NCI-H2171 (cell line): ENCODE data around the gene OR10H4.
"Not testable (repeated sequence)": the region's sequence is repeated elsewhere in the genome, so short reads cannot be mapped to it uniquely, and the experiment has no call there.

Source experiments
- DNase-seq: peaks from one replicate; lab custom pipeline; 2025; lab: John Stamatoyannopoulos, UW

Gene OR10H4

GRCh38 chr19:15948223-15949058 lies at the start of gene OR10H4:
Gene OR10H4, plus strand, starts transcription at chr19:15949008. Its CDS starts 0 bp downstream, at chr19:15949008.
- no peak for DNase-seq

DNA sequence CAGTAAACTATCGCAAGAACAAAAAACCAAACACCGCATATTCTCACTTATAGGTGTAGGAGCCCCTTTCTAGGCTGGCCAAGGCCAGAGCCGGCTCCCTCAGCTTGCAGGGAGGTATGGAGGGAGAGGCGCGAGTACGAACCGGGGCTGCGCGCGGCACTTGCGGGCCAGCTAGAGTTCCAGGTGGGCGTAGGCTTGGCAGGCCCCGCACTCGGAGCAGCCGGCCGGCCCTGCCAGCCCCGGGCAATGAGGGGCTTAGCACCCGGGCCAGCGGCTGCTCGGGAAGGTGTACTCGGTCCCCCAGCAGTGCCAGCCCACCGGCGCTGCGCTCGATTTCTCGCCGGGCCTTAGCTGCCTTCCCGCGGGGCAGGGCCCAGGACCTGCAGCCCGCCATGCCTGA lies 49.2 kb upstream of the OR10H4 start:
- DNase-seq: not testable (repeated sequence)

DNA sequence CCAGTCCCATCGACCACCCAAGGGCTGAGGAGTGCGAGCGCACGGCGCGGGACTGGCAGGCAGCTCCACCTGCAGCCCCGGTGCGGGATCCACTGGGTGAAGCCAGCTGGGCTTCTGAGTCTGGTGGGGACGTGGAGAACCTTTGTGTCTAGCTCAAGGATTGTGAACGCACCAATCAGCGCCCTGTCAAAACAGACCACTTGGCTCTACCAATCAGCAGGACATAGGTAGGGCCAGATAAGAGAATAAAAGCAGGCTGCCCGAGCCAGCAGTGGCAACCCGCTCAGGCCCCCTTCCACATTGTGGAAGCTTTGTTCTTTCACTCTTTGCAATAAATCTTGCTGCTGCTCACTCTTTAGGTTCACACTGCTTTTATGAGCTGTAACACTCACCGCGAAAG lies 48.8 kb upstream of the OR10H4 start:
- DNase-seq: not testable (repeated sequence)

DNA sequence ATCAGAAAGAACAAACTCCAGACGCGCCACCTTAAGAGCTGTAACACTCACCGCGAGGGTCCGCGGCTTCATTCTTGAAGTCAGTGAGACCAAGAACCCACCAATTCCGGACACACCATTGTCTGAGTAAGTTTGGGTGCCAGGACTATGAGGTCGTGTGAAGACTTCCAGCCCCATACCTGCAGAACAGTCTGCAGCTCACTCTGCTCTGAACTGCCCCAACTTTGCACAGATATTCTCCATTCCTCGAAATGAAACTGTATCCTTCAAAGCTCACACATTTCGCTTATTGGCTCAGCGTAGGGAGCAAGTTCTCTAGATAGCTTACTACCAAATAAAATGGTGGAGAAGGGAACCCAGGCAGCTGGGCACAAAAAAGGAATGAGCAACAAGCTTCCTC lies 48.3 kb upstream of the OR10H4 start:
- DNase-seq: no peak

DNA sequence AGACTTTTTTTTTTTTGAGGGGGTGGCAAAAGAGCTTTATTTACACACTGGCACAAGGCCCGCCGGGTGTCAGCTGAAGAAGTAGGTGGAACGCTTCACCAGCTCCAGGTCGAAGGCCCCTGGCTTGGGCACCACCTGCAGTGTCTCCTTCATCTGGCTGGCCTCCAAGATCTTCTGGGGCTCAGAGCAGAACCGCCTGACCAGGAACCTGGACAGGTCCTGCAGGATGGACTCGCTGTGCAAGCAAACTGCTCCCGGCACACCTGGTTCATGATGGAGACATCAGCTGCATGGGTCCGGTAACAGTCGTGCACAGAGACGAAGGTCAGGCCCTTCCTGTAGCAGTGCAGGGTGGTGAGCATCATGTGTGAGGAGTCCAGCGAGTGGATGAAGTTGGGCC lies 46.6 kb upstream of the OR10H4 start:
- no peak for DNase-seq

DNA sequence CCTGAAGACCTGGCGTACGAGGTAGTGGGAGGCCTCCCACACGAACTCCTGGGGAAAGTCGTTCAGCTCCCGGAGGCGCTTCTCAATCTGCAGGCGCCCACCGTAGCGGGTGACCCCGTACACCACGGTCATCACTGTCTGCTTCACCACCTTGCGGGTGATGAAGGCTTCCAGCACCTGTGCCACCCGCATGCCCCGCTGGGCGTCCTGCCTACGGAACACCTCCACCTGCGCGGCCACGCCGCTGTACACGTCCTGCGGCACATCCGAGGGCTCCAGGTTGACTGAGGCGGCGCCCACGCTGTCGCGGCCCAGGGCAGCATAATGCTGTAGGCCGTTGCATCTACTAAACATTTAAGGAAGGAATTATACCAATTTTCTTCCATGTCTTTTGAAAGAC lies 45.9 kb upstream of the OR10H4 start:
- not testable (repeated sequence) for DNase-seq

- DNase-seq: no peak
Measured at GRCh38 chr19:15905026-15905425, 43.8 kb upstream of the OR10H4 start.

- DNase-seq: no peak
Measured at GRCh38 chr19:15911599-15912235, 37.1 kb upstream of the OR10H4 start.

GRCh38 chr19:15913384-15913783 lies 35.4 kb upstream of the OR10H4 start:
- DNase-seq: no peak

- no peak for DNase-seq
Measured at GRCh38 chr19:15913830-15914229, 35.0 kb upstream of the OR10H4 start.

- DNase-seq: no peak
Measured at GRCh38 chr19:15915109-15915508, 33.7 kb upstream of the OR10H4 start.

GRCh38 chr19:15919243-15919642 lies 29.6 kb upstream of the OR10H4 start:
- no peak for DNase-seq

- no peak for DNase-seq
Measured at GRCh38 chr19:15922021-15922420, 26.8 kb upstream of the OR10H4 start.

DNA sequence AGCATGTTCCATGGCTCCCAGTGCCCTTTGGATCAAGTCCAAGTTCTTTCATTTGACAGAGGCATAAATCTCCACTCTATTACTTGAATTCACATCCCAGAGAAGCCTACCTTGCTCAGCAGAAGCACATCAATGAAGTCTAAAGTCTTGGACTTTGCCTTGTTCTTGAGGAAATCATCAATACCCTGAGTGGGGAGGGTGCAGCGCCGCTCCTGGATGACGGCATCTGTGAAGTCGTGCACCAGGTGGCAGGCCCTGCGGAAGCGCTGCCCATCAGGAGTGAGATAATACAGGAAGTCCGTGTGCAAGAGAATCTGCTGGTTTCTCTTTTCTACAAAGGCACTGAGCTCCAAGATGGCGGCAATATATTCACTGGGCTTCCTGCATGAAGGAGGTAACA lies 25.1 kb upstream of the OR10H4 start:
- DNase-seq: no peak

- no peak for DNase-seq
Measured at GRCh38 chr19:15926484-15926883, 22.3 kb upstream of the OR10H4 start.

- no peak for DNase-seq
Measured at GRCh38 chr19:15928321-15928720, 20.5 kb upstream of the OR10H4 start.

DNA sequence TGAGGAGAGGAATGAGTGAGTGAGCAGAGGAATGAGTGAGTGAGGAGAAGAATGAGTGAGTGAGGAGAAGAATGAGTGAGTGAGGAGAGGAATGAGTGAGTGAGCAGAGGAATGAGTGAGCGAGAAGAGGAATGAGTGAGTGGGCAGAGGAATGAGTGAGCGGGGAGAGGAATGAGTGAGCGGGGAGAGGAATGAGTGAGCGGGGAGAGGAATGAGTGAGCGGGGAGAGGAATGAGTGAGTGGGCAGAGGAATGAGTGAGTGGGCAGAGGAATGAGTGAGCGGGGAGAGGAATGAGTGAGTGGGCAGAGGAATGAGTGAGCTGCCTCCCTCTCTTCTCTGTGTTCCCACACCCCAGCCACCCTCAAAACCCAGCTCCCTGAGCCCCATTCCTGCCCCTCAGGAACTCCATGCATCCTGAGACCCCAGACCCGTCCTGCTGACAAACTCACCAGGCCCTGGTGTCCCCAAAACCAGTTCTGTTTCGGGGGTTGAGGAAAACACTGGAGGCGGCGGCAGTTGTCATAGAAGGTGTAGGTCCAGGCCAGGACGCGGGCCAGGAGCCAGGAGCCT lies 15.0 kb upstream of the OR10H4 start:
- DNase-seq: not testable (repeated sequence)

DNA sequence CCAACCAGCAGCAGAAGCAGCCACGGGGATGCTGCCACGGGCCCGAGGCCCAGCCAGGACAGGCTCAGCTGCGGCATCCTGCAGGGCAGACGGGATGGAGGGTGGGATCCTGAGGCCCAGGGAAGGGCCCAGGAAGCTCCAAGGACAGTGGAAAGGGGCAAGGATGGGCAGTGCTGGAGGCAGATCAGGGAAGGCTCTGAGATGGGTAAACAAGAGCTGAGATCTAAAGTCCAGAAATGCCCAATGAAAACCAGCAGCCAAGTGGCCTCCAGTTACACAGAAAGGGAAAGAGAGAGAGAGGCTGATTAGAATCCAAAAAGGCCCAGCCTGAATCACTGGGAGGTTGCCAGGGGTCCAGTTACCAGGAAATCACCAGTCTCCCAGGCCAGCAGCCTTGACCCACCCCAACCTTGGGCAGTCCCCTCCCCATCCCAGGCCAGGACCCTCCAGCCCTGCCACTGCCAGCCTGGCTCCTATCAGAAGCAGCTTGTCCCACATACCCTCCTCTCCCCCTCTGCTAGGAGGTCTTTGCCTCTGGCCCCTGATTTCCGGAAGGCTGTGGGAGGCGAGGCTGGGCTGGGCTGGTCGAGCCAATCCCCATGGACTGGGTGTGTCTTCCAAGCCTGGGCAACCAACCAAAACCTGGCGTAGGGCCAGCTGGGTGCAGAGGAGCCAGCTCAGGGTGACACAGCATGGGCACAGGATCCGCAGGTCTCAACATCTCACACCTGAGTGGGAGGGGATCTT lies 14.3 kb upstream of the OR10H4 start, which contains the start of gene CYP4F11:
TSS of gene CYP4F11 (minus strand) at position 198 of the 747 bp plus-strand sequence. CDS start at position 77, 121 bp downstream.
- no peak for DNase-seq

DNA sequence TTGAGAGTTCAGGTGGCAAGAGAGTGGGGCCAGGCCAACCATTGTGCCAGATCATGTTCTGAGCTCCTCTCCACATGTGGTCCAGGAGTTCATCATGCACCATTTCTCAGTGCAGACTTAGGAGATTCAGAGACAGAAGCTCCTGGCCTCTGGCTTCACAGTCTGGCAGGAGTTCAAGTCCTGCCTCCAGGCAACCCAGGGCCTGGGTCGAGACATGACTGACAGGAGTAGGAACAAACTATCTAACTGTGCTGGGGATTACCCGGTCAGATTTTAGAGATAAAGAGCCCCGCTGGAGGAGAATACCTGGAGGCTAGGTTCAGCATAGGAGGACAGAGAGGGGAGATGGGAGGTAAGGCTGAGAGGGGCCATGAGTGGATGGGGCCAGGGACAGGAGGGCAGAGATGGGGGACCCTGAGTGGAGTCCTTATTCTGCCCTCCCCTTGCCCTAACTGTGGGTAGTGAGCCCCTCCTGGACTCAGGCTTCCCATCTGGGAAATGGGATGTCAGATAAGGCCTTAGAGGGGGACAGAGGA lies 13.6 kb upstream of the OR10H4 start:
- no peak for DNase-seq

GRCh38 chr19:15936173-15936572 lies 12.6 kb upstream of the OR10H4 start:
- no peak for DNase-seq

GRCh38 chr19:15936950-15937349 lies 11.9 kb upstream of the OR10H4 start:
- DNase-seq: no peak

DNA sequence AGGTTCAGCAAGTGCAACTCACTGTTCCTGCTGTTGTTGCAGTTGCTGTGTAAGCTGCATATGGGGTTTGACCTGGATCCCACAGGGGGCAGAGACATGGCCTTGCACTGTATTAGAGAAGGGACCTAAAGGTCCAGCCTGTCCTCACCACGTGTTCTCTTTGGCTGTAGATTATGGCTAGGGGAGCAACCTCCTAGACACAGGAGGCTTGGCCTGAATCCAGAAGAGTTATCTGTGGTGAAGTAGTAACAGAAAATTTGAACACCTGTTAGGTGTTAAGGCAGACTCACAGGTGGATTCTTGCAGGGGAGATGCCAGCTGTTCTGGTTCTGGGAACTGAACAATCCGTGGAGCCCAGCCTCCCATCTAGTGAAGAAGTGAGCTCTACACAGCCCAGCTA lies 11.0 kb upstream of the OR10H4 start:
- no peak for DNase-seq
